Stimulated activated CD8-positive, alpha-beta memory T cell treated with anti-CD3 and anti-CD28 coated beads, Interleukin-4, amount 100 ng/mL, for 1 hour (primary cell): ENCODE data around the gene RAD50.
"Not testable (repeated sequence)": the region's sequence is repeated elsewhere in the genome, so short reads cannot be mapped to it uniquely, and the experiment has no call there.

Source experiments
- DNase-seq, 2 donors: peaks; one replicate each; pipeline ENCODE4 v3.0.0-alpha.2; 2020; ENCODE audit warnings: low read depth in 2 of 2, low spot score in 1 of 2

Gene RAD50

GRCh38 chr5:132557478-132558172, 848 bp downstream of the RAD50 start:
- DNase-seq = no peak

GRCh38 chr5:132559383-132560060, 2.7 kb downstream of the RAD50 start:
- DNase-seq = no peak

GRCh38 chr5:132561601-132562000, 4.8 kb downstream of the RAD50 start:
- no peak for DNase-seq

- not testable (repeated sequence) for DNase-seq
Measured at GRCh38 chr5:132564555-132564954, 7.8 kb downstream of the RAD50 start.

GRCh38 chr5:132566657-132567056, 9.9 kb downstream of the RAD50 start:
- no peak for DNase-seq

- no peak for DNase-seq
Measured at GRCh38 chr5:132576123-132576522, 19.3 kb downstream of the RAD50 start.

GRCh38 chr5:132584560-132584959, 27.8 kb downstream of the RAD50 start:
- DNase-seq = not testable (repeated sequence)

- DNase-seq = no peak
Measured at GRCh38 chr5:132586063-132586462, 29.3 kb downstream of the RAD50 start.

- no peak for DNase-seq
Measured at GRCh38 chr5:132589467-132589866, 32.7 kb downstream of the RAD50 start.

GRCh38 chr5:132591145-132591544, 34.4 kb downstream of the RAD50 start:
- no peak for DNase-seq

- no peak for DNase-seq
Measured at GRCh38 chr5:132592521-132592920, 35.7 kb downstream of the RAD50 start.

- no peak for DNase-seq
Measured at GRCh38 chr5:132594170-132594569, 37.4 kb downstream of the RAD50 start.

- no peak for DNase-seq
Measured at GRCh38 chr5:132595624-132596023, 38.8 kb downstream of the RAD50 start.

- DNase-seq = no peak
Measured at GRCh38 chr5:132601071-132601728, 44.4 kb downstream of the RAD50 start.

GRCh38 chr5:132607095-132607494, 50.3 kb downstream of the RAD50 start:
- DNase-seq = no peak

GRCh38 chr5:132608107-132608506, 51.3 kb downstream of the RAD50 start:
- no peak for DNase-seq

GRCh38 chr5:132611965-132612364, 55.2 kb downstream of the RAD50 start:
- no peak for DNase-seq

- DNase-seq = no peak
Measured at GRCh38 chr5:132612846-132613245, 56.1 kb downstream of the RAD50 start.

- no peak for DNase-seq
Measured at GRCh38 chr5:132621699-132622098, 64.9 kb downstream of the RAD50 start.

GRCh38 chr5:132622608-132623007, 65.8 kb downstream of the RAD50 start:
- no peak for DNase-seq

- no peak for DNase-seq
Measured at GRCh38 chr5:132627470-132627869, 70.7 kb downstream of the RAD50 start.

- DNase-seq = no peak
Measured at GRCh38 chr5:132628814-132629213, 72.0 kb downstream of the RAD50 start.
